Keratinocyte (primary cell): Measurements from ENCODE around the gene SPATA4.

ENCODE experiments used
- CTCF ChIP-seq, 3 experiments: IDR thresholded peaks in 1 of 3; conservative IDR thresholded peaks in 1 of 3; optimal IDR thresholded peaks in 1 of 3; 2 replicates in 2 of 3; 3 replicates in 1 of 3; pipeline versions ENCODE3 to v1.5.1; 2011; ENCODE audit warnings: low read length in 3 of 3, mild to moderate bottlenecking in 3 of 3, moderate library complexity in 2 of 3, control low read depth in 1 of 3, inconsistent platforms in 1 of 3; ENCODE audit not compliant: insufficient read depth in 2 of 3; ENCODE audit errors: extremely low read depth in 1 of 3
- EZH2 ChIP-seq: IDR thresholded peaks from one replicate; pipeline ENCODE4 v1.6.1; 2012; ENCODE audit warnings: inconsistent platforms, mild to moderate bottlenecking, low read length, moderate library complexity

- no peak for TF ChIP-seq CTCF (optimal IDR thresholded peaks at IDR 0.05 in 1 of 3, IDR thresholded peaks at IDR 0.05 in 1 of 3, conservative IDR thresholded peaks at IDR 0.05 in 1 of 3; ENCODE audit: extremely low read depth in 1 of 3, insufficient read depth in 2 of 3, low read length in 3 of 3)
- no peak for TF ChIP-seq EZH2
Measured at GRCh38 chr4:176150356-176150682, 45.1 kb downstream of the SPATA4 start.
